ENCODE results near the gene ANKS1A. TPM values are rescaled to one million over a fixed set of nuclear protein-coding genes. Genes with fewer than 3 reads are reported as not detected.

Gene ANKS1A
- total RNA-seq, 1 experiment from 2014 or later: 28.5 TPM

GRCh38 chr6:35068206-35068605, 179.2 kb downstream of the ANKS1A start:
- ChIA-PET POLR2A (ENCODE audit: unreplicated experiment) (no interaction called here), CTCF (interaction anchor here (0.6 kb wide), 1 partner anchor 1201 kb away, joined by 3 read pairs; no protein-coding TSS in a partner anchor)
- intact Hi-C loops (cut with micrococcal nuclease; ENCODE audit: unreplicated experiment): no loop called here

GRCh38 chr6:35068644-35069043, 179.6 kb downstream of the ANKS1A start:
- no peak for DNase-seq
- Histone ChIP-seq H3K4me3 (no peak overlapping the region), H4K20me1 (ENCODE audit: insufficient read depth) (no peaks in the 10 kb centered on the region), H2AFZ (no peak overlapping the region), H3K27ac (no peak overlapping the region), H3K4me1 (replicated peaks; ENCODE audit: insufficient read depth) (no peaks in the 10 kb centered on the region), H3K36me3 (ENCODE audit: low read depth) (no peaks in the 10 kb centered on the region), H3K9me3 (ENCODE audit: insufficient read depth, low read depth) (no peaks in the 10 kb centered on the region), H3K4me2 (no peak overlapping the region), H3K9me2 (ENCODE audit: insufficient read depth) (no peaks in the 10 kb centered on the region), H3F3A (ENCODE audit: insufficient read depth, low read depth) (no peaks in the 10 kb centered on the region), H3K27me3 (ENCODE audit: insufficient read depth, low read depth) (no peaks in the 10 kb centered on the region), H3K79me2 (ENCODE audit: low read depth) (no peaks in the 10 kb centered on the region)
- intact Hi-C loops (cut with micrococcal nuclease; ENCODE audit: unreplicated experiment): no loop called here
- POLR2A ChIA-PET (ENCODE audit: unreplicated experiment): no interaction called here
- CTCF ChIA-PET: no interaction called here
- TF ChIP-seq CTCF (conservative IDR thresholded peaks at IDR 0.05) (no peak), EZH2 (IDR thresholded peaks at IDR 0.05; ENCODE audit: low read depth) (no peak)
- no TSS peak for BruUV-seq (replicated peaks)

More at GRCh38 chr6:35068206-35068605, 179.2 kb downstream of the ANKS1A start:
- Histone ChIP-seq H2AFZ (no peak overlapping the region), H3K4me3 (no peak overlapping the region), H4K20me1 (ENCODE audit: insufficient read depth) (no peaks in the 10 kb centered on the region), H3K27me3 (ENCODE audit: insufficient read depth, low read depth) (no peaks in the 10 kb centered on the region), H3K36me3 (ENCODE audit: low read depth) (no peaks in the 10 kb centered on the region), H3K9me2 (ENCODE audit: insufficient read depth) (no peaks in the 10 kb centered on the region), H3F3A (ENCODE audit: insufficient read depth, low read depth) (no peaks in the 10 kb centered on the region), H3K27ac (no peak overlapping the region), H3K79me2 (ENCODE audit: low read depth) (no peaks in the 10 kb centered on the region), H3K4me1 (replicated peaks; ENCODE audit: insufficient read depth) (no peaks in the 10 kb centered on the region), H3K9me3 (ENCODE audit: insufficient read depth, low read depth) (no peaks in the 10 kb centered on the region), H3K4me2 (no peak overlapping the region)
- TF ChIP-seq CTCF (conservative IDR thresholded peaks at IDR 0.05) (no peak), EZH2 (IDR thresholded peaks at IDR 0.05; ENCODE audit: low read depth) (no peak)
- BruUV-seq (replicated peaks): no TSS peak
- no peak for DNase-seq

- Histone ChIP-seq H3F3A (ENCODE audit: insufficient read depth, low read depth) (no peaks in the 10 kb centered on the region), H3K4me3 (no peak overlapping the region), H3K36me3 (ENCODE audit: low read depth) (no peaks in the 10 kb centered on the region), H3K9me3 (ENCODE audit: insufficient read depth, low read depth) (no peaks in the 10 kb centered on the region), H3K4me2 (no peak overlapping the region), H3K9me2 (ENCODE audit: insufficient read depth) (no peaks in the 10 kb centered on the region), H4K20me1 (ENCODE audit: insufficient read depth) (no peaks in the 10 kb centered on the region), H2AFZ (no peak overlapping the region), H3K27me3 (ENCODE audit: insufficient read depth, low read depth) (no peaks in the 10 kb centered on the region), H3K4me1 (replicated peaks; ENCODE audit: insufficient read depth) (no peaks in the 10 kb centered on the region), H3K79me2 (ENCODE audit: low read depth) (no peaks in the 10 kb centered on the region), H3K27ac (no peak overlapping the region)
- DNase-seq: no peak
- POLR2A ChIA-PET (ENCODE audit: unreplicated experiment): no interaction called here
- no TSS peak for BruUV-seq (replicated peaks)
- TF ChIP-seq EZH2 (IDR thresholded peaks at IDR 0.05; ENCODE audit: low read depth) (no peak), CTCF (conservative IDR thresholded peaks at IDR 0.05) (no peak)
- CTCF ChIA-PET: no interaction called here
- intact Hi-C loops (cut with micrococcal nuclease; ENCODE audit: unreplicated experiment): no loop called here
Measured at GRCh38 chr6:35069262-35069661, 180.2 kb downstream of the ANKS1A start.

All from PC-9 (cell line).